Neural crest cell (in vitro differentiated cells): ENCODE results near the gene TLCD3A. TPM values are rescaled to one million over a fixed set of nuclear protein-coding genes. Genes with fewer than 3 reads are reported as not detected.

ENCODE experiments used
- DNase-seq: peaks from one replicate; pipeline ENCODE4 v3.0.0; 2021; ENCODE audit warnings: low read depth, mixed read lengths, low spot score
- H3K27ac Mint-ChIP-seq: one replicate; pipeline ENCODE4 v1.8.0; 2021; ENCODE audit warnings: mild to moderate bottlenecking, mixed read lengths; ENCODE audit not compliant: unreplicated experiment
- H3K27me3 Mint-ChIP-seq: 2 replicates; pipeline ENCODE4 v1.8.0; 2021; ENCODE audit warnings: low read depth, mild to moderate bottlenecking, mixed read lengths
- H3K36me3 Mint-ChIP-seq: 2 replicates; pipeline ENCODE4 v1.8.0; 2021; ENCODE audit warnings: low read depth, mild to moderate bottlenecking, mixed read lengths
- H3K4me1 Mint-ChIP-seq: 2 replicates; pipeline ENCODE4 v1.8.0; 2021; ENCODE audit warnings: mixed read lengths
- H3K4me3 Mint-ChIP-seq: one replicate; pipeline ENCODE4 v1.8.0; 2021; ENCODE audit warnings: mild to moderate bottlenecking, mixed read lengths
- H3K9me3 Mint-ChIP-seq: 2 replicates; pipeline ENCODE4 v1.8.0; 2021; ENCODE audit warnings: mixed read lengths
- total RNA-seq: library from RNA; stranded (reverse); gene quantifications from 2 replicates; pipeline ENCODE4 v1.2.1, GENCODE V29; 2021
- TF ChIP-seq, protein P1 (sequence below): fragments of 200-600 bp; sonication (generic); conservative IDR thresholded peaks from 2 replicates; pipeline ENCODE4 v1.5.0; 2021; ENCODE audit warnings: antibody characterized with exemption, mild to moderate bottlenecking

The TLCD3A gene
- total RNA-seq, 1 donor from 2014 or later = 22.5 TPM

DNA sequence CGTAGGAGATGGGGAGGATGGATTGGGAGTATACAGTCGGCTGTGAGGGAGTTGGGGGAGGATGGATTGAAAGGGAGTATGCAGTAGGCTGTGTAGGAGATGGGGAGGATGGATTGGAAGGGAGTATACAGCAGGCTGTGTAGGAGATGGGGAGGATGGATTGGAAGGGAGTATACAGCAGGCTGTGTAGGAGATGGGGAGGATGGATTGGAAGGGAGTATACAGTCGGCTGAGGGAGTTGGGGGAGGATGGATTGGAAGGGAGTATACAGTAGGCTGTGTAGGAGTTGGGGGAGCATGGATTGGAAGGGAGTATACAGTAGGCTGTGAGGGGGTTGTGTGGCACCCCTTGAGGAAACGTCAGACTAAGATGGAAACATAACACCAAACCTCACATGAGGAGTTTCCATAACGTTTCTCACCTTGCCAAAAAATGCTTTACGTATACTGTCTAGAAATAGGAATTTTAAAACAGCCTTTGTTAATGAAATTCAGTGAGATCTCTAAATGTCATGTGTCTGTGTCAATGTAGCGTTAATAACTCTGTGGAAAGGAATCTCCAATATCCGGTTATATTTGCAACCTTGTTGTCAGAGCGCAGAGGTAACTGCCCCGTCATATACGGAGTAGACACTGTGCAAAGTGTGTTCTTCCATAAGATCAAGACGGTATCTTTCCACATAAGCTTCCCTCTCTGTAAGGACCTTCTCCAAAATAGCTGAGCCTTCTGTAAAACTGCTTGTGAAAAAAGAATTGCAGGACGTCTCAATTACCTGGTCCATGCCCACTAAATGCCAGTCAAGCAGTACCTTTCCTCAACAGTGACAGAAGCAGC lies 11.5 kb upstream of the TLCD3A start:
- no peak overlapping the region for H3K27ac Mint-ChIP-seq
- TF ChIP-seq, protein P1, sequence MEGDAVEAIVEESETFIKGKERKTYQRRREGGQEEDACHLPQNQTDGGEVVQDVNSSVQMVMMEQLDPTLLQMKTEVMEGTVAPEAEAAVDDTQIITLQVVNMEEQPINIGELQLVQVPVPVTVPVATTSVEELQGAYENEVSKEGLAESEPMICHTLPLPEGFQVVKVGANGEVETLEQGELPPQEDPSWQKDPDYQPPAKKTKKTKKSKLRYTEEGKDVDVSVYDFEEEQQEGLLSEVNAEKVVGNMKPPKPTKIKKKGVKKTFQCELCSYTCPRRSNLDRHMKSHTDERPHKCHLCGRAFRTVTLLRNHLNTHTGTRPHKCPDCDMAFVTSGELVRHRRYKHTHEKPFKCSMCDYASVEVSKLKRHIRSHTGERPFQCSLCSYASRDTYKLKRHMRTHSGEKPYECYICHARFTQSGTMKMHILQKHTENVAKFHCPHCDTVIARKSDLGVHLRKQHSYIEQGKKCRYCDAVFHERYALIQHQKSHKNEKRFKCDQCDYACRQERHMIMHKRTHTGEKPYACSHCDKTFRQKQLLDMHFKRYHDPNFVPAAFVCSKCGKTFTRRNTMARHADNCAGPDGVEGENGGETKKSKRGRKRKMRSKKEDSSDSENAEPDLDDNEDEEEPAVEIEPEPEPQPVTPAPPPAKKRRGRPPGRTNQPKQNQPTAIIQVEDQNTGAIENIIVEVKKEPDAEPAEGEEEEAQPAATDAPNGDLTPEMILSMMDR = no peak
- H3K4me1 Mint-ChIP-seq = peaks cover 4% of the 10 kb centered on the region
- H3K9me3 Mint-ChIP-seq = no peaks in the 10 kb centered on the region
- no peaks in the 10 kb centered on the region for H3K27me3 Mint-ChIP-seq
- H3K4me3 Mint-ChIP-seq = no peak overlapping the region
- no peak for DNase-seq
- H3K36me3 Mint-ChIP-seq = no peaks in the 10 kb centered on the region

DNA sequence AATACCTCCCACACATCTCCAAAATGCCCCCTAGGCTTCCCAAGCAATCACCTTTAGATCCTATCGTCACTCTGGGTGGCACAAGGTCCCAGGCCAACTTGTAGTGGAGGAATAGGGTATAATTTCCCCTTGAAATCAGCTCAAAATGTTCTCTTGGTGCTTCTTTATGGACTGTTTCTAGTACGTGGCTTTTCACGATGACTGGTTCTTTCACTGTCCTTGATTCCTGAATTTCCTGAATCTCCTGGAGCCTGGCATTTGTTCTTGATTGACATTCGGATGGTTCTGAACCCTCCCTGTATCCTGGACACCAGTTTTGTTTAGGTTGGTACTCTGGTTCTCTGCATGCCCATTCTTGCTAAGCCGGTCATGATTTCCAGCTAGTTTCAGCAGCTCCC lies 10.9 kb upstream of the TLCD3A start:
- H3K27ac Mint-ChIP-seq = no peak overlapping the region

DNA sequence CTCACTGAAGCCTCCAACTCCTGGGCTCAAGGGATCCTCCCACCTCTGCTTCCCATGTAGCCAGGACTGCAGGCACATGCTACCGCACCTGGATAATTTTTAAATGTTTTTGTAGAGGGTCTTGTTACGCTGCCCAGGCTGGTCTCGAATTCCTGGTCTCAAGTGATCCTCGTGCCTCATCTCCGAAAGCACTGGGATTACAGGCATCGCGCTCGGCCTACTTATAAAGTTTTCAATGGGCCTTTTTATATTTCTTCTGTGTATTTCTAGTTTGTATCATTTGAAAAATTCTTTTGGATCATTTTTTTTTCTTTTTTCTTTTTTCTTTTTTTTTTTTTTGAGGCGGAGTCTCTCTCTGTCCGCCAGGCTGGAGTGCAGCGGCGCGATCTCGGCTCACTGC lies 7.3 kb upstream of the TLCD3A start:
- TF ChIP-seq, protein P1 = no peak
- Mint-ChIP-seq H3K9me3 (no peaks in the 10 kb centered on the region), H3K4me1 (peaks cover 10% of the 10 kb centered on the region), H3K27ac (no peak overlapping the region), H3K36me3 (no peaks in the 10 kb centered on the region), H3K27me3 (peaks cover 15% of the 10 kb centered on the region), H3K4me3 (no peak overlapping the region)
- no peak for DNase-seq

More for the DNA sequence above, 10.9 kb upstream of the TLCD3A start:
- no peak for DNase-seq
- TF ChIP-seq, protein P1 = no peak
- Mint-ChIP-seq H3K9me3 (no peaks in the 10 kb centered on the region), H3K27me3 (peaks cover 6% of the 10 kb centered on the region), H3K4me1 (peaks cover 8% of the 10 kb centered on the region), H3K36me3 (no peaks in the 10 kb centered on the region), H3K4me3 (no peak overlapping the region)

DNA sequence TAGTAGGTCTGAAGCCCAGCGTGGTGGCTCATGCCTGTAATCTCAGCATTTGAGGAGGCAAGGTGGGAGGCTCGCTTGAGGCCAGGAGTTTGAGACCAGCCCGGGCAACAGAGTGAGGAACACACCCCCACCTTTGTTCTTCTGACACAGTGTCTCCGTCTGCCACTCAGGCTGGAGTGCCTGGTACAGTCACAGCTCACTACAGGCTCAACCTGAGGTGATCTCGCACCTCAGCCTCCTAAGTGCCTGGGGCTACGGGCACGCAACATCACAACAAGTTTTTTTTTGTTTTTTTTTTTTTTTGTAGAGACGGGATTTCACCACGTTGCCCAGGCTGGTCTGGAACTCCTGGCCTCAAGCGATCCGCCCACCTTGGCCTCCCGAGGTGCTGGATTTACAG lies 6.7 kb upstream of the TLCD3A start:
- Mint-ChIP-seq H3K4me3 (no peak overlapping the region), H3K4me1 (peaks cover 14% of the 10 kb centered on the region), H3K27ac (no peak overlapping the region), H3K9me3 (no peaks in the 10 kb centered on the region), H3K27me3 (peaks cover 20% of the 10 kb centered on the region), H3K36me3 (no peaks in the 10 kb centered on the region)
- TF ChIP-seq, protein P1 = no peak
- DNase-seq = no peak

DNA sequence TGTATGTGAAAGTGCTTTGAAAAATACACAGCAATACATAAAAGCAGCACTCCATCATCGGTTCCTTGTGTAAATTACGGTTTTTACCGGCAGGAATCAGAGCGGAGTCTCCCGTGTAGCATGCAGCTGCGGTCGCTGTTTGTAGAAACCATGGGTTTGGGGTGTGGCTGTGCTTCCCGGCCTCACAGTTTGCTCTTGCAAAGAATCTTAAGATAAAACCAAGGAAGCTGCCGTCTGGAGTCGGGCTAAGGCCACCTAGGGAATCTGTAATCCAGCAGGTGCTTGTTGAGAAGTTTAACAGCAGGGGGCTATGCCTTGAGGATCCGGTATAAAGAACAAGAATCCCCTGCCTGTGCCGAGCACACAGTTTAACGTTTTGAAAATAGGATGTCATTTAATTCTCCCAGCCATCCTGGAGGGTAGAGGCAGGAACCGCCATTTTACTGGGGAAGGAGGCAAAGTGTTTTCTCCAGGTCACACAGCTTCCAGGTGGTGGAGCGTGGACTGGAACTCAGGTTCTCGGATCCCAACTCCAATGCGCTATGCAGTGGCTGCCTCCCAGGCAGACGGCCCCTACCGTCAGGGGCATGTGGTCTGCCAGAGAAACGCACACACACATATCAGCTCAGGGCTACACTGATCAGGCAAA lies 6.0 kb upstream of the TLCD3A start:
- TF ChIP-seq, protein P1 = no peak
- no peak for DNase-seq
- peak overlapping the region; percentile 45 for H3K4me3 Mint-ChIP-seq
- peaks cover 26% of the 10 kb centered on the region for H3K27me3 Mint-ChIP-seq
- H3K27ac Mint-ChIP-seq = no peak overlapping the region
- no peaks in the 10 kb centered on the region for H3K9me3 Mint-ChIP-seq
- H3K36me3 Mint-ChIP-seq = no peaks in the 10 kb centered on the region
- peaks cover 20% of the 10 kb centered on the region for H3K4me1 Mint-ChIP-seq
